SK-N-MC (cell line): ENCODE data around the gene IFNA17.
A peak's percentile ranks its signal among the peaks of the same experiment; 100 is the strongest.

Experiments
- DNase-seq: peaks from one replicate; pipeline ENCODE4 v3.0.0-alpha.2; 2011; ENCODE audit warnings: low read depth, low spot score
- H3K27ac ChIP-seq: fragments of 200-600 bp; sonication (generic); 2 replicates; pipeline ENCODE4 v1.5.1; 2016; ENCODE audit warnings: mixed run types
- H3K36me3 ChIP-seq: fragments of 200-600 bp; sonication (generic); 2 replicates; pipeline ENCODE4 v1.6.1; 2017; ENCODE audit warnings: antibody characterized with exemption, low read length, mixed read lengths; ENCODE audit not compliant: insufficient read depth
- H3K4me3 ChIP-seq: fragments of 200-600 bp; sonication (generic); 2 replicates; pipeline ENCODE4 v1.5.1; 2016
- H3K9ac ChIP-seq: fragments of 200-600 bp; sonication (generic); 2 replicates; pipeline ENCODE4 v1.8.0; 2017; ENCODE audit warnings: mixed run types, mixed read lengths; ENCODE audit not compliant: insufficient read length
- H3K9me3 ChIP-seq: fragments of 200-600 bp; sonication (generic); 2 replicates; pipeline ENCODE4 v1.6.1; 2017; ENCODE audit warnings: low read depth, mild to moderate bottlenecking, antibody characterized with exemption, low read length, moderate library complexity, mixed read lengths
- EZH2 ChIP-seq: fragments of 200-600 bp; sonication (generic); IDR thresholded peaks from one replicate; pipeline ENCODE4 v1.6.1; 2017; ENCODE audit warnings: antibody characterized with exemption
- FOXP2 ChIP-seq: optimal IDR thresholded peaks from 2 replicates; pipeline ENCODE3; 2011; ENCODE audit warnings: mild to moderate bottlenecking, moderate library complexity; ENCODE audit not compliant: insufficient read depth; ENCODE audit errors: extremely low read length, control extremely low read depth
- POLR2AphosphoS5 ChIP-seq: IDR thresholded peaks from 2 replicates; pipeline ENCODE4 v1.6.1; 2012; ENCODE audit warnings: mild to moderate bottlenecking, low read depth, low read length, borderline replicate concordance

Gene IFNA17

DNA sequence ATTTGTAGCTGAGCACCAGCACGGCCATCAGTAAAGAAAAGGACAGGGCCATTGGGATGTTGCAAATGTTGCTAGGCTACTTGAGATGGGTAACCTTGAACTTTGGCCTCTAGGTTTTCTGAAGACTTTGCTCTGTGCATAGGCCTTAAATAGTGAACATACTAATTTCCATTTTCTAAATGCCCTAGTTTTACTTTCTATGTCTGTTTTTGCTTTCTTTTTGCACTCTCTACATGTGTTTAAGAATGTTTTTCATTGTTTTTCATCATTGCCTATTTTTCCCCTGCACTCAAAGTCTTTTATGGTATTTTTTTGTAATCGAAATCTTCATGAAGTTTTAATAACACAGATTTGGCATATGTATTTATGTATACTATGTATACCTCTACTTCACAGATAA, at the start of gene IFNA17:
TSS of gene IFNA17 (minus strand) at position 101 of the 400 bp plus-strand sequence. CDS start at position 52, 49 bp downstream.
- Histone ChIP-seq H3K27ac (no peak within 1 kb of the TSS), H3K9ac (no peak within 1 kb of the TSS), H3K36me3 (no peaks in the 10 kb centered on the region), H3K4me3 (no peak within 1 kb of the TSS), H3K9me3 (no peaks in the 10 kb centered on the region)
- DNase-seq, result no peak
- TF ChIP-seq EZH2 (no peak), FOXP2 (no peak), POLR2AphosphoS5 (no peak)

DNA sequence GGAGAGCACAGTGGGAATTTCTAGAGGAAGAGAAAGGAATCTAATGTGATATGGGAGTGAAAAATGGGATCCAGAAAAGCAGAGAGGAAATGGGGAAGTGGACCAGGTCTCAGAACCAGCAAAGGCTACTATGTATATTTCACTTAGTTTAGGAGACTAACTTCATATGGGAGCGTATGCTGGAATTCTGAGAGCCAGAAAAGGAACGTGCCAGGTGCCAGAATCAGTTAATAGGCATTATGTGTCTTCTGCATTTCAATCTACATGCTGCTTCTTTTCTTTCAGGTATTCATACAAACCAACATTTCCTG, 40.3 kb upstream of the IFNA17 start:
- Histone ChIP-seq H3K27ac (no peak overlapping the region), H3K9me3 (no peaks in the 10 kb centered on the region), H3K9ac (no peak overlapping the region), H3K4me3 (no peak overlapping the region), H3K36me3 (no peaks in the 10 kb centered on the region)
- TF ChIP-seq EZH2, result no peak
- TF ChIP-seq POLR2AphosphoS5, result no peak
- no peak for TF ChIP-seq FOXP2
- DNase-seq, result no peak

DNA sequence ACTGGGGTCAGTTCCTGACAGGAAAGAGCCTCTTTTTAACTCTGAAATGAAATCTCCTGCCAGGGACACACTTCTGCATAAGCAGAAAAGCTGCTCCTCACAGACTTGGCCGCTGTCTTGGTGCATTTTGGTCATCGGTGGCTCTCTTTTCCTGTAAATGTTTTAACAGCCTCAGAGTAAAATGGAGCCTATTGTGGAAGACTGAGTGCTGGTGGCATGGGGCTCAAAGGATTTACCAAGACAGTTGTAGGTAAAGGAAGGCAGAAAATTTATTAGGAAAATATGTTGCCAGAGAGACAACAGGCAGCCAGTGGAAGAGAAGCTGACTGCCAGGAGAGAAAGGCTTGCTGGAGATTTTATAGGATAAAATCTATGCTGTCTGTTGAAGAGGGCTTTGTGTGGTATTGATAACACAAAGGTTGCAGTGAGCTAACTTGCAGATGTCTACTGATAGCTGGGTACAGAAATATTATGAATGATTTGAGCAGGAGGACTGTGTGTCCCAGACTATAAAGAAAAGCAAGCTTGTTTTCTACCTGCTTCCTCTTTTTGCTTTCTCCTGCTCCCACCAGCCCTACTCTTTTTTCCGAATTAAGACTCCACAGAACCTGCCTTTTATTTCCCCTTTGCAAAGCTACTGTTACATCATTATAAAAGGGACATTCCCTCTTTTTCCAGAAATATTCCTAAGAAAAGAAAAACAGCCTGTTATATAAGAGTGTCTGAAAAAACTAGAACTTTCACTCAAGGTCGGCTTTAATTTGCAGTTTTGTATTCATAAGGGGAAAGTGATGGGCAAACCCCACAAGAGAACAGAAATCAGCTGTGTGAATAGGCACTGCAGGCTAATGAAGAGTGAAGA, 39.7 kb upstream of the IFNA17 start:
- Histone ChIP-seq H3K9me3 (no peaks in the 10 kb centered on the region), H3K27ac (no peak overlapping the region), H3K36me3 (no peaks in the 10 kb centered on the region), H3K9ac (no peak overlapping the region), H3K4me3 (no peak overlapping the region)
- TF ChIP-seq FOXP2 (no peak), POLR2AphosphoS5 (no peak), EZH2 (no peak)
- DNase-seq, result no peak

DNA sequence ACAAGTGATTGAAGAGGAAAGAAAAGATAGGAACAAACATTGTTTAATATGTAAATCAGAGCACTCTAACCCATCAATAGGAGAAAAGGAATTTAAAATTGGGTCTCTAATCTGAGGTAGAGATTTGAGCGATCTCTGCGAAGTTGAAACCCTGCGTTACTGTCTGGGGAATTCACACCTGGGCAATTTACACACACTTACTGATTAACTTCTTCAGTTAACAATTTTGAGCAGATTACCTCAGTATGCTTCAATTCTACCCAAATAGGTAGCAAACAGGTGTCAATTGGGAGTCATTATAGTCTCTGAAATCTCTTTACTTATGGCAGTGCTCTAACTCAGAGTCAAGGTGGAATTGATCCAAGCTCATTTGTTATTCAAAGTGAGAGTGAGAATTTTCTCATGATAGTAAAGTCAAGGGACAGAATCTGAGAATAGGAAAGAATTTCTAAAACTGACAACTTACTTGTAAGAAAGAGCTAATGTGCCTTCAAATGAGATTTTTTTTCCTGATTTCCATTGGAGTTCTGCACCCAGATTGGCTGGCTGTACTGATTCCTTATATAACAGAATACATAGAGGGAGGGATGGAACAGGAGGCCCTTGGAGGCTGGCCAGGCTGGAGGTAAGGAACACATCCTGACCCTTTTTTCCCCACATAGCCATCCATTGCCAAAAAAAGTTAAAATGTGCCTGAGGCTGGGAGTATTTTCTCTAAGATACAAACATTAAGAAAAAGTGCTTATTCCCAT, 38.9 kb upstream of the IFNA17 start:
- no peak for TF ChIP-seq FOXP2
- TF ChIP-seq EZH2, result no peak
- no peak for TF ChIP-seq POLR2AphosphoS5
- Histone ChIP-seq H3K4me3 (no peak overlapping the region), H3K9ac (no peak overlapping the region), H3K27ac (no peak overlapping the region), H3K36me3 (no peaks in the 10 kb centered on the region), H3K9me3 (no peaks in the 10 kb centered on the region)
- no peak for DNase-seq

DNA sequence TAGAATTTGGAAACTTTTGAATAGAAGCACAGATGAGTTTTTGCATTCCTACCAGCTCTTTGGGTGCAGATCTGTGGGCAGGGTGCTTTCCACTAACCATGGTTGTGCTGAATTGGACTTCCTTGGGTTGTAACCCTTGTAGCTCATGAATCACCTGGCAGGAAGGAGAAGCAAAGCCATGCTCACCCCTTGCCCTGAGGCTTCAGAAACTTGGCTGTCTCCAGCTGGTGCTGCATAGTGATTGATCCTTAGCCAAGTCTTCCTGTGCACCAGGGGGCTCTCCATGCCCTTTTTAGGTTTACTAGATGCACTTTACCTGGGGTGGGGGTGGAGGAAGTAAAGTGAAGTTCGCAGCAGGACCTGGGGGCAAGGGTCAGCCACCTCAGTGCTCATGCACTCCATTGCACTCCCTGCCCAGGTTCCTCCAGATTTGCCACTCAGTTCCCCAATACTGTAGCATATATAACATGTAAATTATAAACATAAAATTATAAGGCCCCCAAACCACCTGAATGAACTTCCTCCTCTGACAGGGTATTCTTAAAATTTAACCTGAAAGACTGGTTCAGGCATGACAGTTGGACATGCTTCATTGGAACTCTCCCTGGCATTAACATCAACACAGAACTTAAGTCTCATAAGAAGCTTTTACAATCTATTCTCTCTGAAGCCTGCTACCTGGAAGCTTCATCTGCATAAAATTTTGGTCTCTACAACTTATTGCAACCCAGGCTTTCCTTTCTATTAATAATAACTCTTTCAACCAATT, 37.6 kb upstream of the IFNA17 start:
- no peak overlapping the region for H3K4me3 ChIP-seq
- H3K9me3 ChIP-seq, result no peaks in the 10 kb centered on the region
- H3K36me3 ChIP-seq, result no peaks in the 10 kb centered on the region
- H3K27ac ChIP-seq, result no peak overlapping the region
- H3K9ac ChIP-seq, result no peak overlapping the region
- TF ChIP-seq FOXP2 (no peak), EZH2 (no peak), POLR2AphosphoS5 (no peak)
- no peak for DNase-seq

DNA sequence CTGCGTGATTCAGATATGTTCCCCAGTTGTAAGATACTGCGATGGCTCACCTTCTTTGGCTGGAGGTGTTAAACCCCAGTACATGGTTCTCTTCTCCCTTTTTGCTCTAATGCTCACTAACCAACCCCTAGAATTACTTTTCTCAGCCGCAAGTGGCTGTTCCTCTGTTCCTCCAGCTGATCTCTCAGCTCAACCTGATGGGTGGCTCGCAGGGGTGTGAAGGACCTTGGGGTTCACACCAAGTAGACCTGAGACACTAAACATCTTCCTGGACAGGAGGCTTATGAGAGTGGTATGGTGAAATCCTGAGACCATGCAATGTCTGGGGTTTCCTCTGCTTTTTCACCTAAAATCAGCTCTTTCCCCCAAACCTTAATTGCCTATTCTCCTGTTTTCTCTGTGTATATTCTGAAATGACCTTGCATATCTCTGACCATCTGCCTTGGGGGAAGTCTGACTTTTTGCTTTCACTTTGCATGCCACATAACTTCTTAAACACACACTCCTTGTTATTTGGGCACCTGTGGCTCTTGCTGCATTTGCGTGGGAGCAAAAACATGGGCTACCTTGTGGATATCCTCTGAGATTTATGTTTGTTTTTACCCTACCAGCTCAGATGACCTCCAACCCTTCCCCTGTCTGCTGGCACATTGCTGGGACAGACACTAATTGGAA, 27.7 kb upstream of the IFNA17 start:
- no peak overlapping the region for H3K9ac ChIP-seq
- TF ChIP-seq EZH2, result no peak
- TF ChIP-seq POLR2AphosphoS5, result no peak
- no peak for TF ChIP-seq FOXP2
- H3K27ac ChIP-seq, result no peak overlapping the region
- DNase-seq, result no peak
- no peaks in the 10 kb centered on the region for H3K36me3 ChIP-seq
- no peak overlapping the region for H3K4me3 ChIP-seq
- no peaks in the 10 kb centered on the region for H3K9me3 ChIP-seq

DNA sequence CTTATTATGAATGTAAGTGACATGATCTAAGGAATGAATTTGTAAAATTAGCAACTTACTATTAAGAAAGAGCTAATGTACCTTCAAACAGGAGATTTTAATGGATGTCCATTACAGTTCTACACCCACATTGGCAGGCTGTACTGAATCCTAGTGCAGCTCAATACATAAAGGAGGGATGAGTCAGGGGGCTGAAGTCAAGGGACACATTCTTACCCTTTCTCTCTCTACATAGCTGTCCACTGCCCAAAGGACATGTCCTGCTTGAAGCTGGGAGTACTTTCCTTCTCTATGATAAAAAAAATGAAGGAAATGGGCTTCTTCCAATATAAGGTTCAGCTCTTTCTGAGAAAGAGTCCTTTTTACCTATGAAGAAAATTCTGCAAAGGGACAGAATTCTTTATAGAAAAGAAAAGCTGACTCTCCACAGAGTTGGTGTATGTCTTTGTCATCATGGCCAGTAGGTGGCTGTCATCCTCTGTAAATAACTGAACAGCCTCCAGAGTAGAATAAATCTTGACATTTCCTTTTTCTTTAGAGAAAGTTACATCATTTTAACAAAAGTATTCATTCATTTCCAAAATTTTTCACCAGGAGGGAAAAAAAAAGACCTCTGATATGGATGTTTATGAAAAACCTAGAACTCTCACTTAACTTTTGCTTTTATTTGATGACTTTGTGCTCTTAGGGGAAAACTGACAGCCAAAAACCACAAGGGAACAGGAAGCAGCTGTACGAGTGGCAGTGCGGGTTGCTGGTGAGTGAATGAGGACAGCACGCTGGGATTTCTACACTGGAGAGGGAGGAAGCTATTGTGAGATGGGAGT, 24.9 kb upstream of the IFNA17 start:
- Histone ChIP-seq H3K9me3 (no peaks in the 10 kb centered on the region), H3K36me3 (no peaks in the 10 kb centered on the region), H3K9ac (no peak overlapping the region), H3K27ac (no peak overlapping the region), H3K4me3 (peak overlapping the region; percentile 63)
- peak; percentile 48 for DNase-seq
- no peak for TF ChIP-seq FOXP2
